ENCODE data around the gene HIVEP3.

- TF ChIP-seq POLR2AphosphoS5 (IDR thresholded peaks at IDR 0.05) (no peak), CTCF (IDR thresholded peaks at IDR 0.05) (no peak), EP300 (IDR thresholded peaks at IDR 0.05) (no peak)
These were observed 32.1 kb upstream of the HIVEP3 start for GRCh38 chr1:41950820-41951219.
